NCI-H510A treated with DMSO at 0.1 percent for 48 hours (cell line): ENCODE measurements around the gene IGHMBP2.

Experiments used
- DNase-seq: peaks from one replicate; lab custom pipeline; 2025; lab: John Stamatoyannopoulos, UW

Gene IGHMBP2

GRCh38 chr11:68927280-68928135 is 23.8 kb downstream of the IGHMBP2 start:
- DNase-seq, result no peak

- no peak for DNase-seq
Measured at GRCh38 chr11:68928136-68928880, 24.6 kb downstream of the IGHMBP2 start.

GRCh38 chr11:68929135-68929534 is 25.4 kb downstream of the IGHMBP2 start:
- no peak for DNase-seq

GRCh38 chr11:68929706-68930570 is 26.2 kb downstream of the IGHMBP2 start:
- DNase-seq, result no peak

- no peak for DNase-seq
Measured at GRCh38 chr11:68930991-68931855, 27.5 kb downstream of the IGHMBP2 start.

- no peak for DNase-seq
Measured at GRCh38 chr11:68931911-68932310, 28.2 kb downstream of the IGHMBP2 start.

GRCh38 chr11:68932358-68932757 is 28.7 kb downstream of the IGHMBP2 start:
- DNase-seq, result no peak

GRCh38 chr11:68932933-68933577 is 29.4 kb downstream of the IGHMBP2 start:
- DNase-seq, result no peak

GRCh38 chr11:68933605-68934320 is 30.1 kb downstream of the IGHMBP2 start:
- no peak for DNase-seq

- DNase-seq, result no peak
Measured at GRCh38 chr11:68934321-68934645, 30.6 kb downstream of the IGHMBP2 start.

GRCh38 chr11:68934666-68935065 is 31.0 kb downstream of the IGHMBP2 start:
- no peak for DNase-seq

GRCh38 chr11:68935066-68935465 is 31.4 kb downstream of the IGHMBP2 start:
- no peak for DNase-seq

GRCh38 chr11:68935516-68936357 is 32.0 kb downstream of the IGHMBP2 start:
- no peak for DNase-seq

GRCh38 chr11:68936358-68936636 is 32.6 kb downstream of the IGHMBP2 start:
- no peak for DNase-seq

- no peak for DNase-seq
Measured at GRCh38 chr11:68936676-68937620, 33.3 kb downstream of the IGHMBP2 start.

- DNase-seq, result no peak
Measured at GRCh38 chr11:68938088-68938487, 34.4 kb downstream of the IGHMBP2 start.

GRCh38 chr11:68938816-68939582 is 35.3 kb downstream of the IGHMBP2 start:
- no peak for DNase-seq
